ENCODE measurements around the gene PAPPA. TPM values are rescaled to one million over a fixed set of nuclear protein-coding genes. Genes with fewer than 3 reads are reported as not detected.

The PAPPA gene
- total RNA-seq, 4 donors from 2014 or later = 0.70 to 4.1 (median 1.8) TPM

- H3K36me3 ChIP-seq = no peaks in the 10 kb centered on the region
- H3K27ac ChIP-seq = peak overlapping the region in 1 of 4 donors; percentile 41
- H3K9me3 ChIP-seq = no peaks in the 10 kb centered on the region
- peak overlapping the region in 1 of 4 donors; percentile 55 for H3K4me3 ChIP-seq
- peaks cover 0 to 15% (median 0%) of the 10 kb centered on the region in 4 donors for H3K4me1 ChIP-seq
- H3K27me3 ChIP-seq = peaks cover 0 to 5% of the 10 kb centered on the region in 2 donors
- no peak for DNase-seq
- TF ChIP-seq CTCF (IDR thresholded peaks at IDR 0.05) (no peak), POLR2A (IDR thresholded peaks at IDR 0.05) (no peak)
Measured at GRCh38 chr9:116152941-116153764, 438 bp upstream of the PAPPA start.

GRCh38 chr9:116154334-116154975, 864 bp downstream of the PAPPA start:
- Histone ChIP-seq H3K27me3 (peaks cover 0 to 5% of the 10 kb centered on the region in 2 donors), H3K27ac (peak overlapping the region; percentile 14 to 73 (median 58)), H3K9me3 (no peaks in the 10 kb centered on the region), H3K4me3 (peak overlapping the region; percentile 26 to 55 (median 40)), H3K36me3 (no peaks in the 10 kb centered on the region), H3K4me1 (peaks cover 0 to 15% (median 0%) of the 10 kb centered on the region in 4 donors)
- TF ChIP-seq CTCF (IDR thresholded peaks at IDR 0.05) = no peak
- TF ChIP-seq POLR2A (IDR thresholded peaks at IDR 0.05) = no peak
- peak in 1 of 3 donors; percentile 51 for DNase-seq

- H3K9me3 ChIP-seq = no peaks in the 10 kb centered on the region
- H3K27me3 ChIP-seq = peaks cover 0 to 5% of the 10 kb centered on the region in 2 donors
- peak overlapping the region; percentile 26 to 55 (median 40) for H3K4me3 ChIP-seq
- peaks cover 0 to 15% (median 0%) of the 10 kb centered on the region in 4 donors for H3K4me1 ChIP-seq
- no peak for DNase-seq
- peak overlapping the region; percentile 14 to 73 (median 58) for H3K27ac ChIP-seq
- no peak for TF ChIP-seq POLR2A (IDR thresholded peaks at IDR 0.05)
- H3K36me3 ChIP-seq = no peaks in the 10 kb centered on the region
Measured at GRCh38 chr9:116154976-116155697, 1.5 kb downstream of the PAPPA start.

- peaks cover 0 to 15% (median 0%) of the 10 kb centered on the region in 4 donors for H3K4me1 ChIP-seq
- H3K27ac ChIP-seq = peak overlapping the region; percentile 14 to 73 (median 58)
- H3K9me3 ChIP-seq = no peaks in the 10 kb centered on the region
- peaks cover 0 to 5% of the 10 kb centered on the region in 2 donors for H3K27me3 ChIP-seq
- DNase-seq = no peak
- no peaks in the 10 kb centered on the region for H3K36me3 ChIP-seq
- TF ChIP-seq CTCF (IDR thresholded peaks at IDR 0.05) (no peak), POLR2A (IDR thresholded peaks at IDR 0.05) (no peak)
- peak overlapping the region in 3 of 4 donors; percentile 6 to 55 (median 53) for H3K4me3 ChIP-seq
Measured at GRCh38 chr9:116155698-116156039, 2.1 kb downstream of the PAPPA start.

GRCh38 chr9:116156621-116157314, 3.2 kb downstream of the PAPPA start:
- Histone ChIP-seq H3K27me3 (peaks cover 0 to 5% of the 10 kb centered on the region in 2 donors), H3K4me3 (peak overlapping the region in 3 of 4 donors; percentile 6 to 26 (median 18)), H3K9me3 (no peaks in the 10 kb centered on the region), H3K4me1 (peaks cover 0 to 15% (median 0%) of the 10 kb centered on the region in 4 donors), H3K27ac (peak overlapping the region; percentile 38 to 73 (median 62)), H3K36me3 (no peaks in the 10 kb centered on the region)
- TF ChIP-seq CTCF (IDR thresholded peaks at IDR 0.05) = no peak
- no peak for TF ChIP-seq POLR2A (IDR thresholded peaks at IDR 0.05)
- peak in 1 of 3 donors; percentile 49 for DNase-seq

Measured in Peyer's patch (tissue), 4 donors.